HG03442 (cell line): ENCODE data around the gene AGBL4.

Source experiments
- ATAC-seq: cut with Tn5 transposase; IDR thresholded peaks from one replicate; pipeline ENCODE4 v1.9.1; 2021; ENCODE audit warnings: mild to moderate bottlenecking, moderate library complexity; ENCODE audit not compliant: unreplicated experiment

AGBL4 gene

GRCh38 chr1:48916130-48917069, 1107.4 kb downstream of the AGBL4 start:
- no peak for ATAC-seq

DNA sequence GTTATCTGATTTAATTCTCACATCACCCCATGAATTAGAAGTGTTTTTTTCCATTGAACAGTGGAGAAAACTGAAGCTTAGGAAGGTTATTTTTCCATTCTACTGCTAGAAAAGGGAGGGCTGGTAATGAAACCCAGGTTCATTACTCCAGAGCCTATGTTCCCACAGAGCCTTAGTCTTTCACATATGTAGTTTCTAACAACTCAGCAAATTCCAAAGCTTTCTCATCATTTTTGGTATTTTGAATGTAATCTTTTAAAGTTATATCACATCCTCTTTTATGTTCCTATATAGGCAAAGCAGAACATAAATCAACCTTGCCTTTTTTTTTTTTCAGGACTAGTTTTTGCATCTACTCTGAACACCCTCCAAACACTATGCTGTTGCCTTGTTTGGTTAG, 1115.1 kb downstream of the AGBL4 start:
- ATAC-seq, result no peak

- no peak for ATAC-seq
Observed at GRCh38 chr1:48906729-48907128, 1117.0 kb downstream of the AGBL4 start.

GRCh38 chr1:48906164-48906563, 1117.6 kb downstream of the AGBL4 start:
- ATAC-seq, result no peak

DNA sequence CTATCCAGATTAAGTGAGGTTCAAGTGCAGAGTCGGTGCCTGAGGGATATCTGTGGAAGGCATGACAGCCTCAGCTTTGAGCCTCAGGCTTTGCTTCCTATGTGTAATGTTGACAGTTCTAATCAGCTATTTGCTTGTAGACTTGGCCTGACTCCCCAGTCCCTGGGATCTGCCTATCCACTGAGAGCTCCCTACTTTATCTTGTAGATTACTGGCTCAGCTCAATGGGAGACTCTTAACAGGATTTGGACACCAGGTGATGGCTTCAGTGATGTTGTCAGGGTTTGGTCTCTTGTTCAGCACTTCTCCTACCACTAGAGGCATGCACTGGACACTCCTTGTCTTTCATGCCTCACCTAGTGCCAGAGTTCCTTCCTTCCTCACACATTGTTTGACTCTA, 1120.5 kb downstream of the AGBL4 start:
- no peak for ATAC-seq

- no peak for ATAC-seq
Observed at GRCh38 chr1:48898894-48899293, 1124.9 kb downstream of the AGBL4 start.

- ATAC-seq, result no peak
Observed at GRCh38 chr1:48889615-48890014, 1134.1 kb downstream of the AGBL4 start.

DNA sequence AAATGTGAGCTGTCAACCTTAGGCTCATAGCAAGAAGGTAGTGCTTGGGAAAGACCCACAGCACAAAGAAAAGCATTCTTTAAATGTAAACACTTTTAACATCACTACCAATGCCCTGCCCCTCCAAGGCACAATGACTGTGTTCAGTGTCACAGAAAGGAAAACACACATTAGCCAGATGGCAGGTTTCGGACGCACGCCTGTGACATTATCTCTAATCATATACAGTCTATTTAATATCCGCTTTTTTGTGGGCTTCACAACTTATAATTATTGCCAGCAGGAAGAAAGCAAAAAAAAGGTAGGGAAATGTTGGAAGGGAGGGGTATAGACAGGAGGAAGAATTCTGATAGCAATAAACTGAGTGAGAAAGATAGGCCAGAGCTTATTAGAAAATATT, 1134.7 kb downstream of the AGBL4 start:
- ATAC-seq, result no peak

DNA sequence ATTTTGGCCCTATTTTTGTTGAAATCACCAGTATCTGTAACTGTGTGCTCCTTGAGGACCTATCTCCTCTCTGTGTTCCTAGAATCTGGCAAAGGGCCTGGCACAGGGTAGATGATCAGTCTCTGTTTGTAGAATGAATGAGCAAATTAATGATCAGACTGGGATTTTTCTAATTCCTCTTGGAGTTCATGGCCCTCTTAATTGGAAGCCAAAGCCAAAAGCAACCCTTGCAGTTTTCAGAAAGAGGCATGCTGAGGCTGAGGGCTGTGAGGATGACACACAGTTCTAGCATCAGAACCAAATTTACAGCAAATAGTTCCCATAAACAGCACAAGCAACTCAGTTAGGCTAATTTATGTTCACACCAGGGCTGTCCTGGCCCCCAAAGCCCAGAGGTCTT, 1136.0 kb downstream of the AGBL4 start:
- no peak for ATAC-seq

- ATAC-seq, result no peak
Observed at GRCh38 chr1:48882020-48882419, 1141.7 kb downstream of the AGBL4 start.

DNA sequence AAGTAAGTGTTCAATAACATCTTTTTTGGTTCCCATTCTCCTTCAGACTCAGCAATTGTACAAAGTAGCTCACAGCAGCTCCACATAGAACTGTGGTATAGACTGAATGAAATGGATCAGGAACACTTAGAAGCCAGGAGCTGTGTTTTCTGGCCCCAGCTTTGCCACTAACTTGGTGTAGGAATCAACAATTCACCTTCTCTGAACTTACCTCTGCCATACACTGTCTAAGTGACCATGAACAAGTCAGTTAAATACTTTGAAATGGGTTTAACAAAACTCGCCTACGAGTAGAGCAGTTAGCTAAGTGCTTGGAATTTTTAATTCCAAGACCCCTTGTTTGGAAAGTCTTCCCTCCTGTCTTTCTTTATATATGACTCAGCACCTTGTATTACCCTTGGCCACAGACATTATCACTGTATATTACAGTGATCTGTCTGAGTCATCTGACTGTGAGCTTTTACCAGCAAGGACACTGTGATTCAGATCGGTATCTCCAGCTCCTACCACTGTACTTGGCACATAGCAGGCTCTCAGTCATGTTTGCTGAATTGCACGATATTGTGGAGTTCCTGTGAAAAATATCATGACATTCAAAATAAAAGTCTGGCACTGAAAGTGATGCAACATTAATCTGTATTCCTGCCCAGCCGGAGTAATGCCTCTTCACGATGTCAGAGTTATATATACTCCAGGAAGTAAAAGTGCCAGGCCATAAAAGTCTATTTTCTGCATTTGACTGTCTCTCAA, 1145.4 kb downstream of the AGBL4 start:
- ATAC-seq, result no peak

DNA sequence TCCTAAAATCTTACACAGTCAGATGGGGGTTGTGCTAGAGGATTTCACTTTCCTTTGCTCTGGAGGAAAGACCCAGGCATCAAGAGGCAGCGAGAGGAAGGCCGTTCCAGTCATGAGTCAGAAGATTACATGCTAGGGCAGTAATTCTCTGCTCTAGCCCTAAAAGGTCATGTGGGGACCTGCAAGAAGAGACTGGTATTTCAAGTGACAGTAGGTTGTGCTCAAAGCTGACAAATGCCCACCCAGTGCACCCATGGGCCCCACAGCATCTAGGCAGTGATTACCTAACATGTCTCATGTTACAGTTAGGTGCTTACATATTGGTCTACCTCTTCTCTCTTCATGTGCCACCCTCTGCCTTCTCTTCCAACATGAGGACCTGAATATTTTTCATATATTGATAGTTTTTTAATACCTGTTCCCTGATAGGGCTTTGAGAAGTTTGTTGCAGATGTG, 1147.4 kb downstream of the AGBL4 start:
- ATAC-seq, result no peak

GRCh38 chr1:48875552-48876329, 1148.0 kb downstream of the AGBL4 start:
- no peak for ATAC-seq

DNA sequence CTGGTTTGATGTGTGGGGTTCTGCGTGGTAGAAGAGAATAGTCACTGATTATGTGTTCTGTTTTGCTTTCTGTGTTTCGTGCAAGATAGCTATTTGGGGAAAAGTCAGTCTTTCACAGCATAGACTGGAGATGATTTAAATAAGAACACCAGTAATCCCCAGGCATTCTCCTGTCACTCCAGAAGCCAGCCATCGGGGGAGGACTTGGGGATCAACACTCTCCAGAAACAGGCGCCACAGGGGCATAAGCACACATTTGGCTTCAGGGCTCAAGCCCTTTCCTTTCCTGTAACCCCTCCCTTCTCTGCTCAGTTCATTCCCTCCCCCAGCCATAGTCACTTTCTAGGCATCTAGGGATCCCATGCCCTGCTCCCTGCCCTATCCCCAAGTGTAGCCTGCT, 1149.8 kb downstream of the AGBL4 start:
- no peak for ATAC-seq

DNA sequence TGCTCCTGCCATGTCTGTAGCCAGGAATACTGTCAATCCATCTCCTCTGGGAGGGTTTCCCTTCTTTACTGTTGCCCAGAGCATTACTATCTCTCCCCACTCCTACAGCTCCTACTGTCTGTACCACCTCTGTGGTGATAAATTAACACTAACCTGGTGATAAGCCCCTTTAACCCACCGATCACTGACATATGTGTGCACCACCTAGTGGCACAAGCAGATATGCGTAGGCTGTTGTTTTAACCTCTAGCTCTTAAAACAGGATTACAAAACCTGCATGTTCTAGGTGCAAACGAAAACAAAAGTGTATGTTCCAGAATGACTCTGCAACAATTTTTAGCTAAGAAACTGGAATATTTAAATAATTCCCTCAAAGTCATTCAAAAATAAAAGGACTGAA, 1153.2 kb downstream of the AGBL4 start:
- ATAC-seq, result peak; percentile 72

DNA sequence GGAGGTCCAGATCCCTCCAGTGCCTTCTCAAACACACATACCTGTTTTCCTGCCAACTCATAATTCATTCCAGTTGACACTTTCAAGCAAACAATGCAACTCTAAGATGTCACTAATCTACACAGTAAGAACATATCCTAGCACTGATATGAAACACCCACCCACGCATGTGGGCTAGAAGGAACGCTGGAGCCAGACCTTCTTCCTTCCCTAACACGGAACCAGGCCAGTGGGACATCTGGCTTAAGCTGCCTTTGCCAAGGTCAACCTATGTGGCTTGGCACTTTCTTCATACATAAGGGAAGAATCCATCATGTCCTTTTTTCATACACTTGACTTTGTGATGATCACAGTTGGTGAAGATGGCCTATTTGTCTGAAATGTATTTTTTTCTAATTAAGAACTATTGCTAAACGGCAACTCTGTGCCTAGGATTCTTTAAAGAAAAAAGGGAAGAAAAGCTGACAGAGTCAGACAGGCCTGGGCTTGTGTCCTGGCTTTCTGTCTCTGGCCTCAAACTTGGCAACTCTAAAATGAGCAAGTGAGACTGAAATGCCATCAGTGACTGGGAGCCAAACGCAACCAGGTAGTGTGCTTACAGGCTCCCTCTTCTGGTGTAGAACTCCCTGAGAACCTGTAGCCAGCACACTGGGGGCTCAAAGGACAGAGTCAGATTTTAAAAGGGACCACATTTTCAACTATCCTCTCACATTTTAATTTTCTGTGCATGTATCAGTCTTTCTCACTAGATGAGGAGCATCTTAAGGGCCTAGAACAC, 1154.4 kb downstream of the AGBL4 start:
- ATAC-seq, result no peak

DNA sequence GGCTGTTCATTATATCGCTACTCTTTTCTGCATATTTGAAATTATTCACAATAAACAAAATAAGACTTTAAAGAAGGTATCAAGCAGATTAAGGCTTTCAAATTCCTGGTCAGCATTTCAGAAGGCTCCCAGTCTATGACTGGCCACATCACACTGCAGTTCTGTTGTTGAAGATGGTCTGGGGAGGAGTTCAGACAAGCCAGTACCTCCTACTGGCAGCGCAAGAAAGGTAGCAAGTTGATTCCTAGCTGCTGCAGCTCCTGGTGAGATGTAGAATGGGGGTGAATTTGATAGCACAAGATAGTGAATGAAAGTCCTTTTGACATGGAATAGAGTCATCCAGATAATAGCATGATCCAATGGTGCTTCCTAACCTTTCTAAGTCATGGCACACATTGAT, 1158.8 kb downstream of the AGBL4 start:
- ATAC-seq, result no peak

DNA sequence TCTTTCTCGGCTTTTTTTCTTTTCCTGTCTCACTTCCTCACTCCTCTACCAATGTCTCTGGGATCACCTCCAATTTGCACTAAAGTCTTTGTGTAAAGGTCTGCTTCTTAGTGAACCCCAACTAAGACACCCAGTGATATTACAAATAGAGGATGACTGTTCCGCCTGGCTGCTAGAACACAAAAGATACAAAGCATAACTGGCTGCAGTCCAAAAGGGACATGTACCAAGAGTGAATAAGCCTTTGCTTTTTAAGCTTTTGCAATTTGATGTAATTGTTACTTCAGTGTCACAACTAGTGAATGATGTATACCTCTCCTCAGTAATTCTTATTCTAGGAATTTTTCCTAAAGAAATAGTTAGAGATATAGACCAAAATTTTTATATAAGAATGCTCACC, 1164.3 kb downstream of the AGBL4 start:
- ATAC-seq, result no peak

DNA sequence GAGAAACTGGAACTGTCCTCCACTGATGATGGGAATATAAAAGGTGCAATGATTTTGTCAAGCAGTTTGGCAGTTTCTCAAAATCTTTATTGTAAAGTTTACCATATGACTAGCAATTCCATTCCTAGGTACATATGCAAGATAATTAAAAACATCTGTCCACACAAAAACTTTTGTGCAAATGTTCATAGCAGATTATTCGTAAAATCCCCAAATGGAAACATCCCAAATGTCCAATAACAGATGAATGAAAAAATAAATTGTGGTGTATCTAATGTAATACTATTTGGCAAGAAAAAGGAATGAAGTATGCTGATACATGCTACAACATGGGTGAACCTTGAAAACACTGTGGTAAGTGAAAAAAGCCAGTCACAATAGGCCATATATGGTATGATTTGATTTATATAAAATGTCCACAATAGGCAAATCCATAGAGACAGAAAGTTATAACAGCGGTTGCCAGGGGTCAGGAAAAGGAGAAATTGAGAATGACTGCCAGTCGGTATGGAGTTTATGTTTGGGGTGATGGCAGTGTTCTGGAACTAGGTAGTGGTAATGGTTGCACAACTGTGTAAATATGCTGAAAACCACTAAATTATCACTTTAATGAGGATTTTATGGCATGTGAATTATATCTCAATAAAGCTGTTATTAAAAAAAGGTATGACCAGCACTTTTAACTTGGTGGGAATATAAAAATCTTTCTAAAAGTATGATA, 1165.4 kb downstream of the AGBL4 start:
- ATAC-seq, result no peak

DNA sequence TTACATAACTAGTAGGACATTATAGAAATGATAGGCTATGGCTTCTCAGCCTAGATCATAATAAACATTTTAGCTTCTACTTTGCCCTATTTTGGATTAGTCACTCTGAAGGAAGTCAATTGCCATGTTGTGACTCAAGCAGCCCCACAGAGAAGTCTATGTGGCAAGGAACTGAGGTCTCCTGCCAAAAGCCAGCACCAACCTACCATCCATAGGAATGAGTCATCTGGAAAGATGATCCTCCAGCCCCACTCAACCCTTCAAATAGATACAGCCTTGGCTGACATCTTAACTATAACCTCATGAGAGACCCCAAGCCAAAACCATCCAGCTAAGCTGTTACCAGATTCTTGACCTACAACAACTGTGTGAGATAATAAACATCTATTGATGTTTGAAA, 1170.7 kb downstream of the AGBL4 start:
- ATAC-seq, result no peak
